Stimulated activated CD8-positive, alpha-beta memory T cell treated with anti-CD3 and anti-CD28 coated beads, Interleukin-7, amount 100 ng/mL, for 4 hours (primary cell): ENCODE data around the gene SPTLC2.
"Not testable (repeated sequence)": the region's sequence is repeated elsewhere in the genome, so short reads cannot be mapped to it uniquely, and the experiment has no call there.

Experiments
- DNase-seq, 2 donors: peaks; one replicate each; pipeline ENCODE4 v3.0.0-alpha.2; 2020; ENCODE audit warnings: low read depth in 2 of 2

SPTLC2 gene, protein sequence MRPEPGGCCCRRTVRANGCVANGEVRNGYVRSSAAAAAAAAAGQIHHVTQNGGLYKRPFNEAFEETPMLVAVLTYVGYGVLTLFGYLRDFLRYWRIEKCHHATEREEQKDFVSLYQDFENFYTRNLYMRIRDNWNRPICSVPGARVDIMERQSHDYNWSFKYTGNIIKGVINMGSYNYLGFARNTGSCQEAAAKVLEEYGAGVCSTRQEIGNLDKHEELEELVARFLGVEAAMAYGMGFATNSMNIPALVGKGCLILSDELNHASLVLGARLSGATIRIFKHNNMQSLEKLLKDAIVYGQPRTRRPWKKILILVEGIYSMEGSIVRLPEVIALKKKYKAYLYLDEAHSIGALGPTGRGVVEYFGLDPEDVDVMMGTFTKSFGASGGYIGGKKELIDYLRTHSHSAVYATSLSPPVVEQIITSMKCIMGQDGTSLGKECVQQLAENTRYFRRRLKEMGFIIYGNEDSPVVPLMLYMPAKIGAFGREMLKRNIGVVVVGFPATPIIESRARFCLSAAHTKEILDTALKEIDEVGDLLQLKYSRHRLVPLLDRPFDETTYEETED

GRCh38 chr14:77616454-77617229 lies at the start of gene SPTLC2:
SPTLC2 (minus strand) TSS chr14:77616637; CDS start chr14:77616579, 58 bp downstream.
- peak; percentile 97 to 98 for DNase-seq

- DNase-seq, result no peak
Observed at GRCh38 chr14:77663293-77663692, 46.9 kb upstream of the SPTLC2 start.

DNA sequence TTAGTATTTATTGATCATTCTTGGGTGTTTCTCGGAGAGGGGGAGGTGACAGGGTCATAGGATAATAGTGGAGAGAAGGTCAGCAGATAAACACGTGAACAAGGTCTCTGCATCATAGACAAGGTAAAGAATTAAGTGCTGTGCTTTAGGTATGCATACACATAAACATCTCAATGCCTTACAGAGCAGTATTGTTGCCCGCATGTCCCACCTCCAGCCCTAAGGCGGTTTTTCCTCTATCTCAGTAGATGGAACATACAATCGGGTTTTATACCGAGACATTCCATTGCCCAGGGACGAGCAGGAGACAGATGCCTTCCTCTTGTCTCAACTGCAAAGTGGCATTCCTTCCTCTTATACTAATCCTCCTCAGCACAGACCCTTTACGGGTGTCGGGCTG lies 45.1 kb upstream of the SPTLC2 start:
- not testable (repeated sequence) for DNase-seq

GRCh38 chr14:77660754-77661153 lies 44.3 kb upstream of the SPTLC2 start:
- no peak for DNase-seq

DNA sequence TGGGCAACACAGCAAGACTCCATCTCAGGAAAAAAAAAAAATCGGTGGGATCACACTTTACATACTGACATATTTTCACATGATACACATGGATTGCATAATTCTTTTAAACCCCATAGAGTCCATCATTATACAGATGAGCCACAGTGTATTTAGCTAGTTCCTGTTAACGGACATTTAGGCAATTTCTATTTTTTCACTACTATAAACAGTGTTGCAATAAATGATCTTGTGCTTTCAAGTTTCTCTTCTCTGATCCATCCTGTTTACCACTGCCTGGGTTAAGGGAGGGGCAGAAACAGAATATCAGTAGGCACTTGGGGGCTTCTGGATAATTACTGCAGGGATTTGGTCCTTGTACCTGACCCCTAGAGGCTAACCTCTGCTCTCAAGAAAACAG lies 43.4 kb upstream of the SPTLC2 start:
- DNase-seq, result no peak

- no peak for DNase-seq
Observed at GRCh38 chr14:77657280-77657679, 40.8 kb upstream of the SPTLC2 start.

DNA sequence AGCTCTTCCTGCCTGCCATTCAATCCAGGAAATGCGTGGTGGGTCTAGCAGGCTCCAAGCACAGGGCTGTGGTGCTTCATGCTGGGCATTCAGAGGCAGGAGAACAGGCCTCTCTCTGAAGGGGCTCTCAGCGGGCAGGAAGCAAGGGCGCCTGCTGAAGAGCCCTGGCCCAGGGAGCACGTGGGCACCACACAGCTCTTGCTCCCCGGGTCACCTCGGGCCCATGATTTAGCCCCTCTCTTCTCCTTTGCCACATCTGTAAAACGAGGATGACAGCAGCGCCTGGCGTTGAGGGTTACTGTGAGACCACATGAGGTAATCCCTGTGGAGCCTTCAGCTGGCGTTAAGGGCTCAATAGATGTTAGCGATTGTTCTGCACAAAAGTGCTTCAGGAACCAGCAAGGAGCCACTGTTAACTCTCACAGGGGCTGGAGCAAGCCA lies 37.6 kb upstream of the SPTLC2 start:
- no peak for DNase-seq

DNA sequence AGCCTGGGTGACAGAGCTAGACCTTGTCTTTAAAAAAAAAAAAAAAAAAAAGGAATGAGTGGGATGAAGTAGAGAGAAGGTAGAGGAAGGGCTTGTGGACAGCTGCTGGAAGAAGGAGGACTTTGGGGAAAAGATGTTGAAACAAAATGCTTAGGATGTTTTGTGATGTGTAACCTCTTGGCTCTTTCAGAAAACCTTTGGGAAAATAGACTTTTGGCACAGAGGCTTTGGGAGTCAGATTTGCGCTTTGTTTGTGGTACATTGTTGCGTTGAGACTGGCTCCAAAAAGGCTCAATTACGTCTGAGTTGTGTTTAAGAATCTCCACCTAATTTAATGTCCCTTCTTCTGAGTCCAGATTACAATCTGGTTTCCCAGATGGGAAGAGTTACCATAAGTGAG lies 32.9 kb upstream of the SPTLC2 start:
- no peak for DNase-seq

GRCh38 chr14:77648520-77649200 lies 32.2 kb upstream of the SPTLC2 start:
- DNase-seq, result no peak

- no peak for DNase-seq
Observed at GRCh38 chr14:77647853-77648252, 31.4 kb upstream of the SPTLC2 start.

- no peak for DNase-seq
Observed at GRCh38 chr14:77646907-77647306, 30.5 kb upstream of the SPTLC2 start.

GRCh38 chr14:77645520-77646230 lies 29.2 kb upstream of the SPTLC2 start:
- DNase-seq, result no peak

DNA sequence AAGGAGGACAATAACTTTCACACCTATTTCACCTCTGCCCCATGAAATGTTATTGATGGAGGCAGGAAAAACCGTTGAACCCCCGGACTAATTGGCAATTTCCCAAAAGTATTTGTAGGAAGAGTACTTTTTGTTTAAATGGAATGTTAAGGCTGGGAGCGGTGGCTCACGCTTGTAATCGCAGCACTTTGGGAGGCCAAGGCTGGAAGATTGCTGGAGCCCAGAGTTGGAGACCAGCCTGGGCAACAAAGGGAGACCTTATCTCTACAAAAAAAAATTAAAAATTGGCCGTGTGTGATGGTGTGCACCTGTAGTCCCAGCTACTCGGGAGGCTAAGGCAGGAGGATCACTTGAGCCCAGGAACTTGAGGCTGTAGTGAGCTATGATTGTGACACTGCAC lies 26.0 kb upstream of the SPTLC2 start:
- no peak for DNase-seq

DNA sequence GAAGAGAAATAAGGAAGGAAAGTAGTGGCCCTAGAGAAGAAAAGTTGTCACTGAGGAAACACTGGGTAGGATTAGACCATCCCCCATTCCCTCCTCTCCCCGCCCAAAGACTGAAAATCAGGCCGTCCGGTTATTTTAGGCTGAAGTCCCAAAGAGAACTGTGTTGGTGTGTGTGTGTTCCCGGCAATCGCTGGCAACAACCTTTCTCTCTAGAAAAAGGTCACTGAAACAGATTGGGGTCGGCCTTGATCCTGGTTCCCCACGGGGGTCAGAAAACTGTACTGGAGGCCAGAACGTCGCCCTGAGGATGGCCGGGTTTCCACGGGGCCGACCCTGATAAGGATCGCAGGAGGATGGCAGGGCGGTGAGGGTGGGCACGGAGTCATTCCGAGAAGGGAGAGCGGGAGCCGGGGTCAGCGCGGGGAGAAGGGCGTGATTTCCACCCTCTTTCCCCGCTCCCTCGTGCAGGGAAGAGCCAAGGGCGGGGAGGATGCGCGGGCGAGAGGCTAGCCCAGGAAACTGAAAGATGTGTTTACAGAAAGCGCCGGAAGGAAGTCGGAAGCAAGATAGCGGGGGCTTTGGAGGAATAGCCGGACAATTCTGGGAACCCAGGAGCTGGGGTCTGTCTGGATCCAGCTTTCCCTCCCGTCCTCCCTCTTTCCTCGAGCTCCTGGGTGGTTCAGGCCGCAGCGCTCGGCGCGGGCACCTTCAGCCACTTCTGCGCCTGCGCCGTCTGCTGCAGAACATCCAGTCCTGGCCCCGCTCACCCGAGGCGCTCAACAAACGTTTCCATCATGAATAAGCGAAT lies 25.3 kb upstream of the SPTLC2 start:
- peak; percentile 42 to 60 for DNase-seq

DNA sequence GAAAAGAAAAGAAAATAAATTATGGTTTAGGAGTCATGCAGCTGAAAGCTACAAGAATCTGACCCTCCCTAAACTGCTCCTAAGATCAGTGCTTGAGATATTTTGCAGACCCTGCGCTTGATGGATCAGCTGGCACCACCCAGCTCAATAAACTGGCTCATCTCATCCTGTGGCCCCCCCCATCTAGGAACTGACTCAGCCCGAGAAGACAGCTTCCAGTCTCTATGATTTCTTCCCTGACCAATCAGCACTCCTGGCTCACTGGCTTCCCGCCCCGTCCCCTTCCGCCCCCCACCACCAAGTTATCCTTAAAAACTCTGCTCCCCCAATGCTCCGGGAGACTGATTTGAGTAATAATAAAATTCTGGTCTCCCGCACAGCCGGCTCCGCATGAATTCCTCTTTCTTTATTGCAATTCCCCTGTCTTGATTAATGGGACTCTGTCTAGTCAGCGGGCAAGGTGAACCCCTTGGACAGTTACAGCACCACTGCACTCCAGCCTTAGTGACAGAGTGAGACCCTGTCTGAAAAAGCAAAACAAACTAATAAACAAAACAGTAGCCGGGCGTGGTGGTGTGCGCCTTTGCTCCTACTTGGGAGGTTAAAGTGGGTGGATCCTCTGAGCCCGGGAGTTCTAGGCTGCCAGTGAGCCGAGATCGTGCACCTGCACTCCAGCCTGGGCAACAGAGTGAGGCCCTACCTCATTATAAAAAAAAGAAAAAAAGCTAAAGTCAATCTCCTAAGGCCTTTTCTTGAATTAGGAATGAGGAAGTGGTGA lies 24.5 kb upstream of the SPTLC2 start:
- no peak for DNase-seq

DNA sequence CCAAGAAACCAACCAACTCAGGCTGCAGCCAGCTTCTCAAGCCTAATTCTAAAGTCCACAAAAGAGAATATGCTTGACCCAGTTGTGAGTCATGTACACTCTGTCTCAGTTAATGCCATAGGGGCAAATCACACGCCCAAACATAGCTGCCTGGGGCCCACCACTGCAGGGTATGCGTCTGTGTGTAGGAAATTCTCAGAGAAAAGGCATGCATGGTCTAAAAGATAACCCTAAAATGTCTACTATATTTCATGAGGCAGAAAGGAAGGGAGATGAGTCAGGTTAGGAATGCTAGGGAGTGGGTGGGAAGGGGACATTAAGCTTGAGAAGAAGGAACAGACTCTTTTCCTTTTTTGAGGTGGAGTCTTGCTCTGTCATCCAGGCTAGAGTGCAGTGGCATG lies 22.3 kb upstream of the SPTLC2 start:
- no peak for DNase-seq

DNA sequence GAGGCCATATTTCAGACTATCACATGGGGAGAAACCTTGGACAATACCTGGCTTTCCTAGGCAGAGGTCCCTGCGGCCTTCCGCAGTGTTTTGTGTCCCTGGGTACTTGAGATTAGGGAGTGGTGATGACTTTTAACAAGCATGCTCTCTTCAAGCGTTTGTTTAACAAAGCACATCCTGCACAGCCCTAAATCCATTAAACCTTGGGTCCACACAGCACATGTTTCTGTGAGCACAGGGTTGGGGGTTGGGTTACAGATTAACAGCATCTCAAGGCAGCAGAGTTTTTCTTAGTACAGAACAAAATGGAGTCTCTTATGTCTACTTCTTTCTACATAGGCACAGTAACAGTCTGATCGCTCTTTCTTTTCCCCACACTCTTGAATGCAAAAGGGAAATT lies 19.4 kb upstream of the SPTLC2 start:
- not testable (repeated sequence) for DNase-seq

GRCh38 chr14:77635466-77635865 lies 19.0 kb upstream of the SPTLC2 start:
- DNase-seq, result not testable (repeated sequence)

GRCh38 chr14:77630111-77630510 lies 13.7 kb upstream of the SPTLC2 start:
- DNase-seq, result no peak

- DNase-seq, result no peak
Observed at GRCh38 chr14:77625360-77625759, 8.9 kb upstream of the SPTLC2 start.
